Measurements from ENCODE around the gene ZBTB18. TPM values are rescaled to one million over a fixed set of nuclear protein-coding genes. Genes with fewer than 3 reads are reported as not detected.

Gene ZBTB18
- total RNA-seq: 1 to 10 TPM; 8.9 to 9.2 TPM

DNA sequence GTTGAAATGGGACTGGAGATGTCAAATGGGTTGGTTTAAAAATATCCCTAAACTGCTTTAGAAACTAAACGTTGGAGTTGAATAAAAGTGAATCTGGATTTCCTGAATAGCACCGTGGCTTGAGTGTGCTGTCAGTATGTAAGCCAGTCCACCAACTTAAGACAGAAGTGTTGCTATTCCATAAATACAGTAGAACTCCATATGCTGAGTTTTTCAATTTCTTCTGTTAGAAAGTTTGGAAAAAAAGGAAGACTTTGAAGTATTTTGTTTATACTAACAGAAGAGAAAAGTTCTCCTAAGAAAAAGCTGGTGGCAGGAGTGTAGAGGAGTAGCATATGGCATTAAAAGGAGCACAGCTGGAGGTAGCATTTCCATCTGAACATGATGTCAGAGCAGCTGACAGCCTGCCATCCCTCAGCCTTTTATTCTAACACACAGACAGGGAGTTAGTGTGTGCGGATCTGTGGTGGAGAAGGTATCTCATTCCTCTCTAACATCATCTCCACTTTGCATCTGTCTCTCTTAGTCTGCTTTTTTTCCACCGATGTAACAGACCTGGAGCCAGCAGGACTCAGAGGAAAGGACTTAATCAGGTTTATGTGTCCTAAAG lies at the start of gene ZBTB18:
Gene ZBTB18, plus strand, starts transcription at position 449 of the 610 bp plus-strand sequence. Its CDS starts 149 bp downstream, at position 598.
- DNase-seq (ENCODE audit: low spot score) (no peak), ATAC-seq (ENCODE audit: insufficient number of reproducible peaks, low FRiP score, low read depth) (no peak)
- Histone ChIP-seq H3K9me3 (no peaks in the 10 kb centered on the region), H3K27ac (peak within 1 kb of the TSS in 1 of 2 donors; percentile 48), H3K36me3 (peaks cover 4% of the 10 kb centered on the region), H3K4me1 (ENCODE audit: control insufficient read depth in 1 of 2, low read depth in 2 of 2) (peaks cover 9 to 30% of the 10 kb centered on the region in 2 donors), H3K4me3 (peak within 1 kb of the TSS; percentile 93), H3K27me3 (replicated peaks; ENCODE audit: insufficient read depth) (no peaks in the 10 kb centered on the region)
- TF ChIP-seq, protein P1, sequence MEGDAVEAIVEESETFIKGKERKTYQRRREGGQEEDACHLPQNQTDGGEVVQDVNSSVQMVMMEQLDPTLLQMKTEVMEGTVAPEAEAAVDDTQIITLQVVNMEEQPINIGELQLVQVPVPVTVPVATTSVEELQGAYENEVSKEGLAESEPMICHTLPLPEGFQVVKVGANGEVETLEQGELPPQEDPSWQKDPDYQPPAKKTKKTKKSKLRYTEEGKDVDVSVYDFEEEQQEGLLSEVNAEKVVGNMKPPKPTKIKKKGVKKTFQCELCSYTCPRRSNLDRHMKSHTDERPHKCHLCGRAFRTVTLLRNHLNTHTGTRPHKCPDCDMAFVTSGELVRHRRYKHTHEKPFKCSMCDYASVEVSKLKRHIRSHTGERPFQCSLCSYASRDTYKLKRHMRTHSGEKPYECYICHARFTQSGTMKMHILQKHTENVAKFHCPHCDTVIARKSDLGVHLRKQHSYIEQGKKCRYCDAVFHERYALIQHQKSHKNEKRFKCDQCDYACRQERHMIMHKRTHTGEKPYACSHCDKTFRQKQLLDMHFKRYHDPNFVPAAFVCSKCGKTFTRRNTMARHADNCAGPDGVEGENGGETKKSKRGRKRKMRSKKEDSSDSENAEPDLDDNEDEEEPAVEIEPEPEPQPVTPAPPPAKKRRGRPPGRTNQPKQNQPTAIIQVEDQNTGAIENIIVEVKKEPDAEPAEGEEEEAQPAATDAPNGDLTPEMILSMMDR (IDR thresholded peaks at IDR 0.05): no peak

DNA sequence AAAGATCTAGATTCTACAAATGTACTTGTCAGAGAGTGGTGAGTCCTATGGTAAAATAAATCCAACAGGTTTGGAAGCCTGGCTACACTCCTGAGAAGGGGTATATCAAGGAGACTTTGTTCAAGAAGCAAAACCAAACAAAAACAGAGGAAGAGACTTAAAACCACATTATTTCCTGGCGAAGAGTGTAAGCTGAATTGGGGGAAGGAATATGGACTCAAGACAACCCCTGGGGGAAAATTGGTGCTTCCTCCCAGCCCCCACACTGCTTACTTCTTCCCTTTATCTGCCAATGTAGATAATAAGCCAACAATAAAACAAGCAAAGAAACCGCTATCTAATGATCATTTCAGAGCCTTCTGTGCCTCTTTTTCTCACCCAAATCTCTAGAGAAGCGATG lies 48.4 kb upstream of the ZBTB18 start:
- no peaks in the 10 kb centered on the region for H3K4me1 ChIP-seq (ENCODE audit: control insufficient read depth in 1 of 2, low read depth in 2 of 2)
- no peak overlapping the region for H3K27ac ChIP-seq
- H3K9me3 ChIP-seq: no peaks in the 10 kb centered on the region
- H3K36me3 ChIP-seq: no peaks in the 10 kb centered on the region
- DNase-seq (ENCODE audit: low spot score): no peak
- ATAC-seq (ENCODE audit: insufficient number of reproducible peaks, low FRiP score, low read depth): no peak
- H3K4me3 ChIP-seq: no peak overlapping the region
- no peaks in the 10 kb centered on the region for H3K27me3 ChIP-seq (replicated peaks; ENCODE audit: insufficient read depth)
- TF ChIP-seq, protein P1 (IDR thresholded peaks at IDR 0.05): no peak

DNA sequence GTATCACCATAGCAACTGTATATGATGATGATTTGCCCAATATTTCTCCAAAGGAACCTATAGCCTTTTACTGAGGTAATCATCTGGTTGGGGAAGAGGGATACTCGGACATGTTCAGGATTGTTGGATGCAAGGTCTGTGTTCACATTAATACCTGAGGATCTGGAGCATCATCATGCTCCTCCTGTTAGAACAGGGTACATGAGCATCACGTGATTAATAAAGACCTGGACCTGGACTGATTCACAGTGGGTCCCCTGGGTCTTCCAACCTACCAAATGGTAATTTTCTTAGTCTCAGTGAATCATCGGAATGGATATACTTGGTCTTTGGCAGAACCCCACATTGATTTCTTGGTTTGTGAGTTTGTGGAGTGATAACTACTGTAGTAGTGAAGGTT lies 45.6 kb upstream of the ZBTB18 start:
- Histone ChIP-seq H3K9me3 (no peaks in the 10 kb centered on the region), H3K27ac (no peak overlapping the region), H3K4me3 (no peak overlapping the region), H3K27me3 (replicated peaks; ENCODE audit: insufficient read depth) (no peaks in the 10 kb centered on the region), H3K4me1 (ENCODE audit: control insufficient read depth in 1 of 2, low read depth in 2 of 2) (no peaks in the 10 kb centered on the region), H3K36me3 (no peaks in the 10 kb centered on the region)
- no peak for DNase-seq (ENCODE audit: low spot score)
- TF ChIP-seq, protein P1 (IDR thresholded peaks at IDR 0.05): no peak
- no peak for ATAC-seq (ENCODE audit: insufficient number of reproducible peaks, low FRiP score, low read depth)

DNA sequence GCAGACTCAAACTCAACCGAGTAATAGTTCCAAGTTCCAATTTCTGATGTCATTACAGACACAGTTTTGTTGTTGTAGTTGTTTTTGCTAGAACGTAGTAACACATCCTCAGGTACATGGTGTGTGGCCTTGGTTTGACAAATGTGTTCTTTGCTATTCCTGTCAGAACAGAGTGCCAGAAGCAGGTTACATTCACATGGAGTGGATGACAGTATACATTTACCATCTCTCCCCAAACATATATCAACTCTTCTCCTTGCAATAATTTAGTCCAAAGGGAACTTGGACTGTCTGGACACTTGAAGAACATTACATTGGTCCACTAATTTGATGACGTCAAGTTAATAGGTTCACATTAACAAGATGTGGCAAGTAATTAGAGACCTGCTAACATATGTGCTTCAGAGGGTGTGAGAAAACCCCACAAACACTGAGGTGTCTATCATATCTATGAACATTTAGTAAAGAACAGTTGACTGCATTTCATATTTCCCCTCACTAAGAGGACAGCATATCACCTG lies 44.6 kb upstream of the ZBTB18 start:
- H3K27me3 ChIP-seq (replicated peaks; ENCODE audit: insufficient read depth): no peaks in the 10 kb centered on the region
- H3K4me3 ChIP-seq: no peak overlapping the region
- no peaks in the 10 kb centered on the region for H3K36me3 ChIP-seq
- TF ChIP-seq, protein P1 (IDR thresholded peaks at IDR 0.05): no peak
- H3K4me1 ChIP-seq (ENCODE audit: control insufficient read depth in 1 of 2, low read depth in 2 of 2): peaks cover 0 to 3% of the 10 kb centered on the region in 2 donors
- no peaks in the 10 kb centered on the region for H3K9me3 ChIP-seq
- no peak for ATAC-seq (ENCODE audit: insufficient number of reproducible peaks, low FRiP score, low read depth)
- no peak overlapping the region for H3K27ac ChIP-seq
- no peak for DNase-seq (ENCODE audit: low spot score)

DNA sequence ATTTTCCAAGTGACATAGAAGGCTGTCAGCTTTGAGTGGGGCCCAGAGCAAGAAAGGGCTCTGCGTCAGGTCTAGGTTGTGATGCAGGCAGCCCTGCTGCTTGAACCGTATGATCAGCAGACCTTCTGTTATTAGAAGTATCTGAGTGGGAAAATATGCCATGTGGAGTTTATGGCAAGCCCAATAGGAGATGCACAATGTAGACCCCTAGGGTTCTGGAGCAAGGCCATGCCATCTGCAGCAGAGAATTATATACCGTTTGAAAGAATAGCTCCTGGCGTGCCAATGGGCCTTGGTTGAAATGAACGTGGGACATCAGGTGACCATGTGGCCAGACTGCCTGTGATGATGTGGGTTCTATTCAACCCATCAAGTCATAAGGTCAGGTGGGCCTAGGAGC lies 44.1 kb upstream of the ZBTB18 start:
- Histone ChIP-seq H3K4me1 (ENCODE audit: control insufficient read depth in 1 of 2, low read depth in 2 of 2) (peaks cover 0 to 3% of the 10 kb centered on the region in 2 donors), H3K27ac (no peak overlapping the region), H3K36me3 (no peaks in the 10 kb centered on the region), H3K27me3 (replicated peaks; ENCODE audit: insufficient read depth) (no peaks in the 10 kb centered on the region), H3K4me3 (no peak overlapping the region), H3K9me3 (no peaks in the 10 kb centered on the region)
- DNase-seq (ENCODE audit: low spot score): no peak
- TF ChIP-seq, protein P1 (IDR thresholded peaks at IDR 0.05): no peak
- ATAC-seq (ENCODE audit: insufficient number of reproducible peaks, low FRiP score, low read depth): no peak

All from thoracic aorta (tissue), 2 donors.